NCI-H1105 (cell line): ENCODE results near the gene SIK1.
"Not testable (repeated sequence)": the region's sequence is repeated elsewhere in the genome, so short reads cannot be mapped to it uniquely, and the experiment has no call there.

ENCODE experiments used
- DNase-seq: peaks from one replicate; lab custom pipeline; 2025; lab: John Stamatoyannopoulos, UW

The SIK1 gene

DNA sequence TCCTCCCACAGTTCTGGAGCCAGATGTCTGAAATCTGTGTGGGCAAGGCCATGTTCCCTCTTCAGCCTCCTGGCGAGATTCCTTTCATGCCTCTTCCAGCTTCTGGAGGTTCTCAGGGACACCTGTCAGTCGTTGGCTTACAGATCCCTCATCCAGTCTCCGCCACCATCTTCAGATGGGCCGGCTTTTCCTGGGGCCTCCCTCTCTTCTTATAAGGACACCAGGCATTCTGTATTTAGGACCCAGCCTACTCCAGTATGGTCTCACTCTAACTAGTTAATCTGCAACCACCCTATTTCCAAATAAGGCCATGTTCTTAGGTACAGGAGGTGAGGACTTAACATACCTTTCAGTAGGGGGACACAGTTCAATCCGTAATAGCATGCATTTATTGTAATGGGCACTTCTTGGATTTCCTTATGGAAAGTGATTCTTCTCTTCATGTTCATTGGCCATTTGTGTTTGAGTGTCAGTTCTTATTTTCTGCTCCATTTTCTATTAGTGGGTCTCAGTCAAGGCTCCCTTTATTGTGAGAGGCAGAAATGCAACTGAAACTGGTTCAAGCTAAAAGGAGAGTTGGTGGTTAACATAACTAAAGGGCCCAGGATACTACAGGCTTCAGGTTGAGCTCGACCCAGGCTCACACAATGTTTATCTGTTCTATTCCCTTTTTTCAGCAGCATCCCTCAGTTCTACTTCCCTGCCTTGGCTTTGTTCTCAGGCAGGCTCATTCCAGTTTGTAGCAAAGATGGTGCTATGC, 12.6 kb upstream of the SIK1 start:
- DNase-seq: not testable (repeated sequence)

DNA sequence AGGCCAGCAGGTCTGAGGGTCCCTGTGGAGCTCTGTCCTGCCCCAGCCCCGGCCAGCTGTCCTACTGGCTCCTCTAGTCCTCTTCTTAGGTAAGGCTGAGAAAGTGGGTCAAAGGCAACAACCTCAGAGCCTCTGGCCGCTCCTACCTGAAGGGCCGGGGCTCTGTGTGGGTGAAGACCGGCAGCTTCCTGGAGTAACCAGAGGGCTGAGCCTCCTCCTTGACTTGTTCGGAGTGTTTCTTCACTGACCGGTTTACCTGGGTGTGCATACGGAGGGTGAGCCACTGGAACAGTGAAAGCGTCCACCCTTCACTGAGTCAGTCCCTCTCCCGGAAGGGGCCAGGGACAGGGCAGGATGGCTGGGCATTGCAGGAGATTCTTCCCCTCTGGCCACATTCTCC, 9.3 kb upstream of the SIK1 start:
- not testable (repeated sequence) for DNase-seq

GRCh38 chr21:43433340-43434136, 6.6 kb upstream of the SIK1 start:
- DNase-seq: not testable (repeated sequence)

GRCh38 chr21:43430830-43431416, 4.0 kb upstream of the SIK1 start:
- not testable (repeated sequence) for DNase-seq

GRCh38 chr21:43428964-43429363, 2.0 kb upstream of the SIK1 start:
- not testable (repeated sequence) for DNase-seq

- DNase-seq: not testable (repeated sequence)
These were observed 270 bp upstream of the SIK1 start for GRCh38 chr21:43427242-43427559.

DNA sequence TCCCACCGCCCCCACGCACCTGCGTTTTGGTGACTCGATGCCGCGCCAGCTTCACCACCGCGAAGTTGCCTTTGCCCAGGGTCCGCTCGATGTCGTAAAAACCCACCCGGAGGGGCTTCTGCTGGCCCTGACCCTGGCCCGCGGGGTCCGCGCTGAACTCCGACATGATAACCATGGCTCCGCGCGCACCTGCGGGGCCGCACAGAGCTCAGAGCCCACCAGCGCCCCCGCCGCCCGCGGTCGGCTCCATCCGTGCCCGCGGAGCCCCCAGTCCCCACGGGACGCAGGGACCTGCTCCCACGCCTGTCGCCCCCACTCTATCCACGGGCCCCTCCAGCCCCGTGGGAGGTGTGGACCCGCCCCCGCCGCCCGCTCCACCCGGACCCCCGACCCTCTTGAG, 927 bp downstream of the SIK1 start:
- DNase-seq: not testable (repeated sequence)

- not testable (repeated sequence) for DNase-seq
These were observed 7.5 kb downstream of the SIK1 start for GRCh38 chr21:43419475-43419874.

DNA sequence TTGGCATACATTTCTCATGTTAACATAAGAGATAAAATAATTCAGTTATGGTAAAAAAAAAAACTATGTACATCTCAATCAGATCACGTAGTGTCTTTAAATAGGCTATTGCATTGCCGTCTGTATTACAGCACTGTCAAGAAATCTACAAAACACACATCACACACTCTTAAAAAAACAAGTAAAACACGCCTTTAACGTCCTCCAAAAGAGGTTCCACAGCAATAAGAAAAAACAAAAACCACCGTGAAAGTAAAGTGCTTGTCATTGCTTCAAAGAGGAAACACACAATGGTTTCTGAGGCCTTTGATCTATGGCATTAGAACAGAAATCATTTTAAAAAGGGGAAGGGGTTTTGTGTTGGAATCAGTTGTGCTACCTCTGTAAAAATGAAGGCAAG, 12.4 kb downstream of the SIK1 start:
- not testable (repeated sequence) for DNase-seq

DNA sequence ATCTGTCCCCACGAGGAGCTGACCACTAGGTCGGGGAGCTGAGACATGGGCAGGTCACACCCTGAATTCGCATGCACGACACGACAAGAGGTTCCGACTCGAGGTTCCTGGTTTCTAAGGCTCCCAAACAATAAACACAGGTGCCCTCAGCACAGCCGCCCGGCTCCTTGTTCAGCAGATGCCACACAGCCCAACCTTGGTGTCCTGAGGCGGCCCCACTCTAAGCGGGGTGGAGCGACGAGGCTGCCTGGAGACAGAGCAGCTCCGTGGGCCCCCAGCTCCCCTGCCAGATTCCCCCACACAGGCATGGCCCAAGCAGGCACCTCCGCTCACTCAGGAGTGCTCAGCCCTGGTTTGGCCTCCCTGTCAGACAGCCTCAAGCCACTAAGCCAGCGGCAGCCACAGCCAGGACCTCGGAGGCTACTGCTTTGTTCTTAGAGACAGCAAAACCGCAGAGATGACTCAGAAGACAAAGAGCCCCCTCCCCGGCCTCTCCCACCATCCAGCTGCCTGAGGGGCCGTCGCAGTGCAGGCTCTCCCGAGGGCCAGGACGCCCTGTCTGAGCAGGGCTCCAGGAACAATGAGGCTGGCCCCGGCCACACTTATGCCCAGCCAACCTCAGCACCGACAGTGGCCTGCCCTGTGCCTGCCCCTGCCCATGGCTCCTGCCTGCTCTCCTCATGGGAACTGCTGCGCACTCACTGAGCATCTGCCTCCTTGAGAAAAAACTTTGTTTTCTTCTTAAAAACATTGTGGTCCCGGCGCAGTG, 14.7 kb downstream of the SIK1 start:
- not testable (repeated sequence) for DNase-seq

DNA sequence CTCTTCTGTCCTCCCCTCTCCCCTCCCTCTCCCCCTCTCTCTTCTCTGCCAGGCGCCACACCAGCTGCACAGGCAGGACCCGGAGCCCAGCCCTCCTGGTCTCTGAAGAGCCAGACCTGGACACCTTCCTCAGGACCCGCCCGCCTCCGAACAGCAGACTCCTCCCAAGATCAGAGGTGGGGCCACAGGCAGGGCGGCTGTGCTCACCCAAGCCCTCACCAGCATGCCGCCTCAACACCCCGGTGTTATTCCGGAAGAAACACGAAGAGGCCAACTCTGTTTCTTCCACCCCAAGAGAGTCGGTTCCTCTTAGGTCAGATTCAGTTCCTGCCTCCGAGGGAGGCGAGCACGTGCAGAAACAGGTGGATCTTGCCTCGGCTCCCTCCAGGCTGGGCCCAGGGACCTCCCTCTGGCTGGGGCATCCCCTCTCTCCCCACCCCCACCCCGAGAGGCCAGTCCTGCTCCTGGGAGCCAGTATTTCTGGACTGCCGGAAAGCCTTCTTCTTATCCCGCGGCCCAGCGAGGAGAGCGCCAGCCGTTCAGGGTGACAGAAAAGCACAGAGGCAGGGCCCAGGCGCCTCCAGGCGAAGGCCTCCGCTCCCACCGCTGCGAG, 16.4 kb downstream of the SIK1 start:
- not testable (repeated sequence) for DNase-seq

DNA sequence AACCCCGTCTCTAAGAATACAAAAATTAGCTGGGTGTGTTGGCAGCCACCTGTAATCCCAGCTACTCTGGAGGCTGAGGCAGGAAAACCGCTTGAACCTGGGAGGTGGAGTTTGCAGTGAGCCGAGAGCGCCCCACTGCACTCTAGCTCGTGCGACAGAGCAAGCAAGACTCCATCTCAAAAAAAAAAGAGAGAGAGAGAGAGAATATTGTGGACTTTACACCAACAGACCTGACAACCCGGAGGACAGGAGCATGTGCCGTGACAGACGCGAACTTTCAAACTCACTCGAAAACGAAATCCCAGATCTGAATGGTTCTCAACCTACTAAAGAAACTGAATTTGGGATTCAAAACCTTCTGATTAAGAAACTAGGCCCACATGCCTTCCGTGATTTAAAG, 19.8 kb downstream of the SIK1 start:
- DNase-seq: not testable (repeated sequence)

GRCh38 chr21:43404450-43404849, 22.5 kb downstream of the SIK1 start:
- DNase-seq: not testable (repeated sequence)

DNA sequence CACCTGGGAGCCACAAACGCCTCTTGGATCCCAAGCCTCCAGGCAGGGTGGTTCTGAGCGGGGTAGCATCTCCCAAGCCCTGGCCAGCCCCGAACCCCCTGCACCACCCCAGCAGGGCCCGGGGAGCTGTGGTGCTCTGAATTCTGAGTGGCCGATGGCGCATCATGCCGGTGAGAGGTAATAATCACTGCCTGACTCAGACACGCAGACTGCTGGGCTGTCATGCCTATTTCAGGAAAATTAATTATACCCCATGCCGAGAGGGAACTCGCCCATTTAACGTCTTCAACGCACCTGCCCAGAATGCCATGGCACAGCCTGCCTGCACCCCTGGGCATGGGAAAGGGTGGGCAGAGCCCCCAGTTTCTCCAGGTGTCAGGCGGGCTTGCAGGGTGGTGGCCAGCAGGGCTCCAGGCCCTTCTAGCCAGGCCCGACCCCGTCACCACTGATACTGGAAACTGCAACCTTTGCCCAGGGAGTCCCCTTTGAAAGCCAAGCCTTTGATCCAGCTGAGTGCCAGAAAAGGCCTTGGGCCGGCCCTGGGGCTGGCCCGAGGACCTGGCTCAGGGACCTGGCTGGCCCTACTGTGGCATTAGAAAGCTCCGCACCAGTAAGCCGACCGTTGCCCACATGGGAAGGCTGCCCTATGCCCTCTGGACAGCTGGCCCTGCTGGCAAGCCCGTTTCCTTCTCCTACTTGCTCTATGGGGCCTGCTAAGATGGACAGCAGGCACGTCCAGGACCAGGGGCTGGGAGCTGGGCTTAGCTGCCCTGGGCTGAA, 23.1 kb downstream of the SIK1 start:
- DNase-seq: not testable (repeated sequence)

- not testable (repeated sequence) for DNase-seq
These were observed 25.8 kb downstream of the SIK1 start for GRCh38 chr21:43401125-43401524.

- DNase-seq: not testable (repeated sequence)
These were observed 27.3 kb downstream of the SIK1 start for GRCh38 chr21:43399595-43400015.

DNA sequence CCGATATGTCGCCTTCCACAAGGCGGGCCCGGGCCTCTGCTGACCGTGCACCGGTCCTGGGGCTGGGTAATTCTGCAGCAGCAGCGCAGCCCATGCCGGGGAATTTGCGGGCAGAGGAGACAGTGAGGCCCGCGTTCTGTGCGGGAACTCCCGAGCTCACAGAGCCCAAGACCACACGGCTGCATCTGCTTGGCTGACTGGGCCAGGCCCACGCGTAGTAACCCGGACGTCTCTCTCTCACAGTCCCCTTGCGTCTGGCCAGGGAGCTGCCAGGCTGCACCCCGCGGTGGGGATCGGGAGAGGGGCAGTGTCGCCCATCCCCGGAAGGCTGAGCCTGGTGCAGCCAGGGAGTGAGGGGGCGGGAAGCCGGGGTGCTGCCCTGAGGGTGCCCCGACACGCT, 27.8 kb downstream of the SIK1 start:
- not testable (repeated sequence) for DNase-seq

DNA sequence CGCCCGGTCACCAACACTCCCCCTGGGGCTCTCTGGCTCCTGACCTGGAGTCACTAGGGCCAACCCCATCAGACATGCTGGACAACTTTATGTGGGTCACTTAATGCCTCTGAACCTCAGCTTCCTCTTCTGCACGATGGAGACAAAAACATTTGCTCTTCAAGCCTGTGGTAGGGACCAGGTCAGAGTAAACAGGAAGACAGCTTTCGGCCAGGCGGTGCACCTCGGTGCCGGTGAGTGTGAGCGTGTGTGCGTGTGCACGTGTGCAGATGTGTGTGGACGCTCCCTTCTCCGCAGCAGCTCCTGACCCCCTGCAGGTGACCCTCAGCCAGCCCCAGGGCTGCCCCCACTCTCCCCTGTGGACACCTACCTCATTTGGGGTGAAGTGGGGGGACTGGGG, 28.4 kb downstream of the SIK1 start:
- not testable (repeated sequence) for DNase-seq

- DNase-seq: not testable (repeated sequence)
These were observed 28.9 kb downstream of the SIK1 start for GRCh38 chr21:43398000-43398399.

DNA sequence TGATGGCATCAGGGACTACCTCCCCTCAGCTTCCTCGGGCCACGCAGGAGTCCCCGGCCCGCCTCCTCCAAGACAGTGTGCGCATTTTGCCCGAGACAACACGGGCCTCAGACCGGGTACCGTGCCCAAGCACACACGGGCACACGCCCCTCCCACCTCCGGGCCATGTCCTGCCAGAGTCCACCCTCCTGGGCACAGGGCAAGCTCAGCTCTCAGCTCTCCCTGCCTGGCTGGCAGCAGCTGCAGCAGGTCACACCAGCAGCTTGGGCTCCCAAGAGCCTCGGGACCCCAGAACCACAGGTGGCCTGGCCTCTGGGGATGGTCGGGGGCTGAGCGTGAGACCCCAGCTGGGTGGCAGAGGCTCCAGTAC, 29.5 kb downstream of the SIK1 start:
- not testable (repeated sequence) for DNase-seq
